NCI-H187 treated with DMSO at 0.1 percent for 48 hours (cell line): ENCODE data around the gene FANCG.
A peak's percentile ranks its signal among the peaks of the same experiment; 100 is the strongest.

Experiments used
- DNase-seq: peaks from one replicate; lab custom pipeline; 2025; lab: John Stamatoyannopoulos, UW

FANCG gene

GRCh38 chr9:35103660-35104191 is 24.0 kb upstream of the FANCG start:
- no peak for DNase-seq

GRCh38 chr9:35102769-35103659 is 23.3 kb upstream of the FANCG start, which contains the start of gene STOML2:
TSS of gene STOML2 (minus strand) at chr9:35103131. CDS start at chr9:35103094, 37 bp downstream.
- DNase-seq: peak; percentile 63

GRCh38 chr9:35102465-35102768 is 22.7 kb upstream of the FANCG start:
- no peak for DNase-seq

DNA sequence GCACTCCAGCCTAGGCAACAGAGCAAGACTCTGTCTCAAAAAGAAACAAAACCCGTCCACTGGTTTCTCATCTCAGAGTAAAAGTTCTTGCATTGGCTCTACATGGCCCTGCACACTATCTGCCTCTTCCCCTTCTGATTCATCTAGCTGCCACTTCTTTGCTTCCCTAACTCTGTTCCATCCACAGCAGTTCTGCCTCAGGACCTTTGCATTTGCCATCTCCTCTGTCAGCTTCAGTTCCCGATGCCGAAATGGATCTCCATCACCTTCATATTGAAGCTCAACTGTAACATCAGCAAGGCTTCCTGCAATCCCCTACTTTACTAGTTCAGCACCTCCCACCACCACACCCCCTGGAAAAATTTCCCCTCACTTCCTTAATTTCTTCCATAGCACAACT is 17.8 kb upstream of the FANCG start:
- DNase-seq: no peak

- DNase-seq: no peak
Measured at GRCh38 chr9:35096035-35096849, 16.5 kb upstream of the FANCG start, which contains the start of gene PIGO. TSS of gene PIGO (minus strand) at chr9:35096591. CDS start at chr9:35095565, 1,026 bp downstream.

- DNase-seq: no peak
Measured at GRCh38 chr9:35091536-35091935, 11.8 kb upstream of the FANCG start.

- no peak for DNase-seq
Measured at GRCh38 chr9:35089434-35089833, 9.7 kb upstream of the FANCG start.

DNA sequence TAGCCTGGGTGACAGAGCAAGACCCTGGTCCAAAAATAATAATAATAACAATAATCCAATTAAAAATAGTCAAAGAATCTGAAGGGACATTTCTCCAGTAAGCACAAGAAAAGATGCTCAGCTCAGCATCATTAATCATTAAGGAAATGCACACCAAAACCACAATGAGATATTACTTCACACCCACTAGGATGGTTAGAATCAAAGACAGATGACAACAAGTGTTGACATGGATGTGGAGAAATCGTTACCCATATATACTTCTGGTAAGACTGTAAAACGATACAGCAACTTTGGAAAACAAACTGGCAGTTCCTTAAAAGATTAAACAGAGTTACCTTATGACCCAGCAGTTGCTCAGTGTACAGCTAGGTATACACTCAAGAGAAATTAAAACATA is 5.3 kb upstream of the FANCG start:
- DNase-seq: no peak

- no peak for DNase-seq
Measured at GRCh38 chr9:35079041-35079425, 709 bp downstream of the FANCG start.

- DNase-seq: no peak
Measured at GRCh38 chr9:35078066-35078465, 1.7 kb downstream of the FANCG start.

- DNase-seq: no peak
Measured at GRCh38 chr9:35076848-35077247, 2.9 kb downstream of the FANCG start.

DNA sequence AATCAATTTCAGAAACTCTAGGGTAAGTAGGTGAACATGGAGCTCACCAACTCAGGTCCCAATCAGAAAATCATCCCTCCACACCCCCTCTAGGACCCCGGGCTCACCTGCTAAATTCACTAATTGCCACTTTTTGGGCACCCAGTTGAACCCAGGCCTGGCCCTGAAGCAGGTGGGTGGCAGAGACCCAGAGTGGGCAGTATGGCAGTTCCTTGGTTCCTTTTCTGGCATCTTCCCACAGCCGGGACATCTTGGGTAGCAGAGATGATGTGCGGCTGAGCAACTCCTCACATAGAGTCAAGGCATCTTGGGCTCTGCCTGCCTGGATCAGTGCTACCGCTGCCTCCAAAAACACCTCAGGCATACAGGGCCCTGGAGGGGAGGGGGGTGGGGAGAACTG is 4.4 kb downstream of the FANCG start:
- no peak for DNase-seq

DNA sequence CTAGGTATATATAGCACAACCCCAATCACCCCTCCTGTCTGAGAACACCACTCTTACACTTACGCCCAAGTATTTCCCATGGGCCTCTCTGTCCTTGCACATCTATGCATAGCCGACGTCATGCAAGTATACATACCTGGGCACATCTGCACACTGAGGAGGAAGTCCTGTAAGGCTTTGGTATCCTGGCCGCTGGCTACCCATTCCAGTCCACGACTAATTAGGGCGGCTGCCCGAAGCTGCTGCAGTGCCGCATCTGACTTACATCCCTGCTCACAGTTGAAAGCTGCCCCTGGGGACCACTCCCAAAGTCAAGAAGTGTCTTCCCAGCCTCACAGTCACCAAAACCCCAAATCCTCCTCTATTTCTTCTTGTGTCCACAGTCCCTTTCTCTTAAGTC is 5.0 kb downstream of the FANCG start:
- DNase-seq: no peak

DNA sequence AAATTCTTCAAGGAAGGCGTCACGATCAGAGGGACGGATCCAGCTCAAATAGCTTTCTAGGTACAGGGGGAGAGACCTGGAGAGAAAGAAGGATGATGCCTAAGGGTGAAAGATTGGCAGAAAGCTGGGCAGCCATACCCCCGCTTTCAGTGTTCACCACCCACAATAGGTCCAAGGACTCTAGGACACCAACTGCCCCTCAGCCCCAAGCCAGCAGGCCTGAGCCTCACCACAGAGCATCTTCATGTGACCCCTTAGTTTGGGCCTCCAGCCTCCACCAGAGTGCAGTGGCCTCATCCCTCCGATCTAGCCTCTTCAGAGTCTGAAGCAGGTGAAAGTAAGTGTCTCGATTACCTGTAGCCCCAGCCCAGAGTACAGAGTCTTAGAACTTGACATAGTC is 5.6 kb downstream of the FANCG start:
- no peak for DNase-seq

DNA sequence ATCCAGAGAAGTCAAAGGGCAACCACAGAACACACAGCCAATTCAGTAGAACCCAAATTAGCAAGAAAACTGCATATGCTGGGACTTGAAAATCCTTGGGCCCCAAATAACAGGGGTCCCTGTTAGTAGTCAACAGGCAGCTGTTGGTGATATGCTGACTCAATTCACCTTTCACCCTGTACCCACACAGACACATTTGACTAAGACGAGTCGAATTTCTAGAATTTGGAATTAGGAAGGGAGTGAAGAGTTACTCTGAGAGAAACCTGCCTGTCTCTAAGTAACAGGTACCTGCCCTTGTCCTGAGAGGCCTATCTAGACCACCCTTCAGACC is 6.5 kb downstream of the FANCG start:
- no peak for DNase-seq

- peak; percentile 97 for DNase-seq
Measured at GRCh38 chr9:35072461-35073278, 7.1 kb downstream of the FANCG start, which contains the start of gene VCP. TSS of gene VCP (minus strand) at chr9:35072625. CDS start at chr9:35072353, 272 bp downstream.

DNA sequence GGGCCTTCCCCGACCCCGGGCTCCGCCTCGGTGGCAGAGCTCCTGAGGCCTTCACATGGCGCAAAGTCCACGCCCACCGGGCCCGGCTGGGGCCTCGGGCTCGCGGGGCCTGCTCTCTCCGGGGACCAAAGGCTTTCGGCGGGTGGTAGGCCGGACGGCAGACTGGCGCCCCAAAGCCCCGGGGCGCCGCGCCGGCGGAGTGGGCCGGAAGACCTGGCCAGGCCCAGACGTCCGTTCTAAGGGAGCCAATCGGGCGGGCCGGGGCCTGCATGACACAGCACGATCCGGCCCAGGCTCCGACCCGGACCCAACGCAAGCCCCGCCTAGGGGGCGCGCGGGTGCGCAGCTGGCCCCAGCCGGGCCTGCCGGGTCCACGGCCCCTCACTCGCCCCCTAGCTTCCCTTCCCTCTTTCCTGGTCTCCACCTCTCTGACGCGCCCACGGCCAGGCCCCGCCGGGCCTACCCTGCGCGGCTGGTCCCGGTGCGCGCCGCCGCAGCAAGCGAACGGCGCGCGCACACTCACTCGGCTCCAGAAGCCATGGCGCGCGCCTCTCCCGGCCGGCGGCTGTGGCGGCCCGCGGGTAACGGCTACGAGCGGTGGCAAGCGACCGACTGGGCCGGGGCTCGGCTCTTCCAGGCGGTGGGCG is 7.8 kb downstream of the FANCG start:
- no peak for DNase-seq

DNA sequence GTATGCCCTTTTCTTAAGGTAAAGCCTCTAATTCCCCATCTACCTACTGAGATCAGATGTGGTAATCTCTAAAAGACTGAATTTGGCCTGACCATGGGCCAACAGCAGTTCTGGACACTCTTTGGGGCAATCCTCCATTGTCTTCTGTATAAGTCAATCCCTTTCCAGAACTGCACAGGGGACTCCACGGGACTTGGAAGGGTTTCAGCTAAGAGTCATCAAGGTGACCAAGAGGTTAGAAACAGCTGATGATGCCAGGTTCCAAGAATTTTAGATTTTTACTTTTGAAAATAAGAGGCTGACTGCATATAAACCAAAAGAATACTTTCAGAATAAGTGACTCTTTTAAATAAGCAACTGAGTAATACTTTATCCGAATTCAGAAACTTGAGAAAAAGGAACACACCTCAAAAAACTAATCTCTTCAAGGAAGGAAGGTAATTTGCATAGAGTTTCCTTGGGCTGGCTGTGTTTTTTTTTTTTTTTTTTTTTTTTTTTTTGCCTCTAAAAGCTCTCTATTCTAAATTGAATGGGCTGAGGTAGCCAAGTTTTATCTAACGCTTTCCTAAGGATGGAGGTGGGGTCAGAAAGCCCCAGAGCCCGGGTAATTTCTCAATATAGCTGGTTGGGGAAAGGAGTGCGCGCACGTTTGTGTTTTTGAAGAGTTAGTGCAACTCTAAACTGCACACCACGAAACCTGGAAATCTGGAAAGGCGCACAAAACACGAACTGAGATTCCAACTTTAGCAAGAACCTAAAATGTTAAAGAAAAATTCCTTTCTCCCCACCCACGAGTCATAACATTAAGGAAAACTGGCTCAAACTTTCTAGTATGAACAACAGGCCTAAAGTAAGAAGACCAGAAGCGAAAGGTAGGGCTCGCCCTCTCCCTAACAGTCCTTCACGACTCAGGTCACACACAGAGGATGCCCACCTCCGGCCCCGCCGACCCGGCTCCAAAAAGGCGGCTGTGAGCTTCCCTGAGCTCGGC is 8.6 kb downstream of the FANCG start:
- DNase-seq: no peak

DNA sequence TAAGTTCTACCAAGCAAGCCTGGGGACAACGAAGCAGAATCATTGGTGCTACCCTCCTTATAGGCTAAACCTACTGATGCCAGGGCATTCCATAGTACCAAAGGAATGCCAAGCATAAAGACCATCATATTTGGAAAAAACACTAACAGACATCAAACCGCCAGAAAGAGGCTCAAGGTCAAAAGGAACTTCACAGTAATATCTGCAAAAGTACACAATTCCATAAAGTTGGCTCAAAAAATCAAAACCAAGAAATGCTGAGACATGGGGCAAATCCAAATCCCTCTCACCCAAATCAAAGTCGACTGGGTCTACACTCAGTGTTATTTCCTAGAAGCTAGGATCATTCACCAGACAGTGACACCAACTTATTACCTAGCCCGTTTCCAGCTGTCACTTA is 10.7 kb downstream of the FANCG start:
- DNase-seq: no peak

GRCh38 chr9:35067056-35067455 is 12.7 kb downstream of the FANCG start:
- DNase-seq: no peak
